Hepatocyte (in vitro differentiated cells): ENCODE data around the gene FAM222A. TPM values are rescaled to one million over a fixed set of nuclear protein-coding genes. Genes with fewer than 3 reads are reported as not detected.

Experiments
- DNase-seq: peaks from one replicate; pipeline ENCODE4 v3.0.0-alpha.2; 2016; ENCODE audit warnings: low spot score
- H2AFZ ChIP-seq: fragments of 200-600 bp; sonication (generic); 2 replicates; pipeline ENCODE4 v1.6.0; 2016; ENCODE audit warnings: antibody characterized with exemption, mild to moderate bottlenecking
- H3K27ac ChIP-seq: fragments of 200-600 bp; sonication (generic); 2 replicates; pipeline ENCODE4 v1.5.1; 2016; ENCODE audit warnings: mild to moderate bottlenecking
- H3K27me3 ChIP-seq: fragments of 200-600 bp; sonication (generic); 2 replicates; pipeline ENCODE4 v1.6.1; 2016
- H3K36me3 ChIP-seq: fragments of 200-600 bp; sonication (generic); replicated peaks from 2 replicates; pipeline ENCODE4 v1.5.1; 2016; ENCODE audit warnings: low read depth; ENCODE audit not compliant: insufficient read depth
- H3K4me1 ChIP-seq: fragments of 200-600 bp; sonication (generic); 2 replicates; pipeline ENCODE4 v1.5.1; 2016; ENCODE audit warnings: mild to moderate bottlenecking, moderate library complexity; ENCODE audit not compliant: insufficient read depth
- H3K4me2 ChIP-seq: fragments of 200-600 bp; sonication (generic); 2 replicates; pipeline ENCODE4 v1.6.0; 2016
- H3K4me3 ChIP-seq: fragments of 200-600 bp; sonication (generic); 2 replicates; pipeline ENCODE4 v1.5.1; 2016; ENCODE audit warnings: mild to moderate bottlenecking
- H3K79me2 ChIP-seq: fragments of 200-600 bp; sonication (generic); 2 replicates; pipeline ENCODE4 v1.6.0; 2017; ENCODE audit warnings: mild to moderate bottlenecking
- H3K9me2 ChIP-seq: fragments of 200-600 bp; sonication (generic); replicated peaks from 2 replicates; pipeline ENCODE4 v1.6.0; 2017; ENCODE audit warnings: mild to moderate bottlenecking; ENCODE audit not compliant: insufficient read depth
- H3K9me3 ChIP-seq: fragments of 200-600 bp; sonication (generic); 2 replicates; pipeline ENCODE4 v1.5.1; 2016; ENCODE audit warnings: low read depth, mild to moderate bottlenecking
- H4K20me1 ChIP-seq: fragments of 200-600 bp; sonication (generic); 2 replicates; pipeline ENCODE4 v1.6.0; 2016; ENCODE audit warnings: mild to moderate bottlenecking; ENCODE audit not compliant: insufficient read depth, poor library complexity, severe bottlenecking
- EZH2 ChIP-seq: fragments of 200-600 bp; sonication (generic); IDR thresholded peaks from 2 replicates; pipeline ENCODE4 v1.6.1; 2016; ENCODE audit warnings: antibody characterized with exemption, mild to moderate bottlenecking, borderline replicate concordance
- EZH2phosphoT487 ChIP-seq: fragments of 200-600 bp; sonication (generic); IDR thresholded peaks from one replicate; pipeline ENCODE4 v1.6.1; 2018; ENCODE audit warnings: antibody characterized with exemption, mild to moderate bottlenecking, low read depth, moderate library complexity; ENCODE audit not compliant: unreplicated experiment, severe bottlenecking
- WGBS: methylation state at CpG from one replicate; pipeline ENCODE4 v1.1.6; 2016; ENCODE audit warnings: low lambda C conversion rate; ENCODE audit errors: missing lambda C conversion rate; 5-methylcytosine and 5-hydroxymethylcytosine counted together
- polyA plus RNA-seq: library from polyadenylated mRNA; unstranded; fragments of >200 nt; fragmentation: Nextera tagmentation; extraction: Ambion mirVana; gene quantifications from 2 replicates; pipeline ENCODE4 v1.2.1, GENCODE V29; 2016
- total RNA-seq: library from RNA; depleted of rRNA; stranded (reverse); fragments of >200 nt; gene quantifications from 2 replicates; pipeline ENCODE4 v1.2.3, GENCODE V29; 2014
- TF ChIP-seq, protein P1 (sequence below): fragments of 200-600 bp; sonication (generic); IDR thresholded peaks from 2 replicates; pipeline ENCODE4 v1.5.1; 2016; ENCODE audit warnings: antibody characterized with exemption, mild to moderate bottlenecking; ENCODE audit not compliant: poor library complexity

Gene FAM222A
- total and polyA plus RNA-seq, 2 experiments from 2014 or later = 7.4 to 11.3 TPM

DNA sequence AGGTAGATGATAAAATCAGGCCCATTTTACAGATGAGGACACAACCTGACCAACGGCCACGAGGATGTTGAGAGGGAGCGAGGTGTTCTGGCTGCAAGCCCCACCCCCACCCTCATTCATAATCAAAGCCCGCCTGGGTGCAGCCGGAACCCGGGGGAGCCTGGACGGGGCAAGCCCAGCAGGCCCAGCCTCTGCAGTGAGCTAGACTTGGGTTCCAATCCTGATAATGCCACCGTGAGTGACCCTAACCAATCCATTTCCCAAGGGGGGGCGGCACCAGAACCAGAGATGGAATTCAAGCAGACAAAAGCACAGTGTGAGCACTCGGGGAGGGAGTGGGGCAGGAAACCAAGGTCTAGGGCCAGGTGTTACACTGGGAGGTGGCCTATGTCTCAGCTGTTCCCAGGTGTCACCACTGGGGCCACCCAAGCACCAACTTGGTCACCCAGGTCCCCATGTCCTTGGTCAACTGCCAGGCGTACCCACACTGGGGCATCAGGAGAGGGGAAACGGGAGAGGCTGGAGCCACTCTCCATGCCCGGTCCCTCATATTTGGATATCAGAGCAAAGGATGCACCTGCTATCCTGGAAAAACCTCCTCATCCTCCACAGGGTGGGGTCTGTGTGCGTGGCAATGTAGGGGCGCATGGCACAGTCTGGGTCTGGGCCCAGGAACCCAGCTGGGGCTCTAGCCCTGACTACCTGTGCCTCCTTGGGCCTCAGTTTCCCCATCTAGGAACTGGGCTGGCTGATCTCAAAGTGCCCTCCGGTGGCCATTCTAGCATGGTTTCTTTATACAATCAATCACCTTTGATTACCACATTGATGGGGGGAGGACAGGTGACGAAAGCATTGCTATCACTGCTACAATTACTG, 58.4 kb downstream of the FAM222A start:
- no peak overlapping the region for H2AFZ ChIP-seq
- no peaks in the 10 kb centered on the region for H3K9me3 ChIP-seq
- H3K36me3 ChIP-seq = no peaks in the 10 kb centered on the region
- no peaks in the 10 kb centered on the region for H3K9me2 ChIP-seq
- 89% methylated on average over 17 of the region's 17 CpGs for WGBS
- no peak overlapping the region for H3K4me3 ChIP-seq
- DNase-seq = peak; percentile 5
- no peaks in the 10 kb centered on the region for H3K27me3 ChIP-seq
- no peak overlapping the region for H3K4me2 ChIP-seq
- no peaks in the 10 kb centered on the region for H4K20me1 ChIP-seq
- H3K27ac ChIP-seq = no peak overlapping the region
- no peaks in the 10 kb centered on the region for H3K79me2 ChIP-seq
- H3K4me1 ChIP-seq = peaks cover 3% of the 10 kb centered on the region
- TF ChIP-seq EZH2 (no peak), EZH2phosphoT487 (no peak)
- TF ChIP-seq, protein P1, sequence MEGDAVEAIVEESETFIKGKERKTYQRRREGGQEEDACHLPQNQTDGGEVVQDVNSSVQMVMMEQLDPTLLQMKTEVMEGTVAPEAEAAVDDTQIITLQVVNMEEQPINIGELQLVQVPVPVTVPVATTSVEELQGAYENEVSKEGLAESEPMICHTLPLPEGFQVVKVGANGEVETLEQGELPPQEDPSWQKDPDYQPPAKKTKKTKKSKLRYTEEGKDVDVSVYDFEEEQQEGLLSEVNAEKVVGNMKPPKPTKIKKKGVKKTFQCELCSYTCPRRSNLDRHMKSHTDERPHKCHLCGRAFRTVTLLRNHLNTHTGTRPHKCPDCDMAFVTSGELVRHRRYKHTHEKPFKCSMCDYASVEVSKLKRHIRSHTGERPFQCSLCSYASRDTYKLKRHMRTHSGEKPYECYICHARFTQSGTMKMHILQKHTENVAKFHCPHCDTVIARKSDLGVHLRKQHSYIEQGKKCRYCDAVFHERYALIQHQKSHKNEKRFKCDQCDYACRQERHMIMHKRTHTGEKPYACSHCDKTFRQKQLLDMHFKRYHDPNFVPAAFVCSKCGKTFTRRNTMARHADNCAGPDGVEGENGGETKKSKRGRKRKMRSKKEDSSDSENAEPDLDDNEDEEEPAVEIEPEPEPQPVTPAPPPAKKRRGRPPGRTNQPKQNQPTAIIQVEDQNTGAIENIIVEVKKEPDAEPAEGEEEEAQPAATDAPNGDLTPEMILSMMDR = no peak

DNA sequence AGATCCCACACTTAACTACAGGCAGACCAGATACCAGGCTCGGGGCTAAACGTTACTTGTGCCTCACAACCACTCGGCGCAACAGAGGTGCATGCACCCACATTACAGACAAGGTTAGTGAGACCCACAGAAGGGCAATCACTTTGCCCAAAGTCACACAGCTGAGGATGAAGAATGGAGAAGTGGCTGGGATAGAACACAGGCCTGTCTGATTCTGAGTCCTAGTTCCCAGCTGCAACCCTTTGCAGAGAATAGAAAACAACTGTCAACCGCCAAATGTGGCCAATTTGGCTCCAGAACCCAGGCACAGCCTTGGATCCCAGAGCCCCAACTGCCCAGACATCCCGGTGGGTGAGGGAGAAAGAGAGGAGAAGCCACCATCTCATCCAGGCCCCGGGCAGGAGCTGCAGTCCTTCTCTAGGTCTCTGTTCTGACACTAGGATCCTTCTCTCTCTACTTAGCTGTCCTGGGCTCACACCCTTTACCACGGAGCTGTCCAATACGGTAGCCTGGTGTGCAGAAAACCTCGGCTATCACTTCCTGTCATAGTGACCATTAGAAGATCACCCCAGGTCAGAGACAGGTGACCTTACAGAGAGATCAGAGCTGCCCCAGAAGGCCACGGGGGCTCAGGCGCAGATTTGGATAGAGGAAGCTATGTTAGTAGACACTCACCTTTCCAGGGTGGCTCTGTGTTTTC, 59.1 kb downstream of the FAM222A start:
- H2AFZ ChIP-seq = no peak overlapping the region
- no peaks in the 10 kb centered on the region for H4K20me1 ChIP-seq
- H3K27me3 ChIP-seq = no peaks in the 10 kb centered on the region
- no peaks in the 10 kb centered on the region for H3K9me3 ChIP-seq
- H3K4me1 ChIP-seq = peaks cover 3% of the 10 kb centered on the region
- no peak overlapping the region for H3K27ac ChIP-seq
- TF ChIP-seq, protein P1 = no peak
- TF ChIP-seq EZH2phosphoT487 = no peak
- TF ChIP-seq EZH2 = no peak
- H3K9me2 ChIP-seq = no peaks in the 10 kb centered on the region
- DNase-seq = peak; percentile 3
- no peaks in the 10 kb centered on the region for H3K36me3 ChIP-seq
- H3K4me2 ChIP-seq = no peak overlapping the region
- WGBS = 72% methylated on average over 12 of the region's 12 CpGs
- no peaks in the 10 kb centered on the region for H3K79me2 ChIP-seq
- H3K4me3 ChIP-seq = no peak overlapping the region

DNA sequence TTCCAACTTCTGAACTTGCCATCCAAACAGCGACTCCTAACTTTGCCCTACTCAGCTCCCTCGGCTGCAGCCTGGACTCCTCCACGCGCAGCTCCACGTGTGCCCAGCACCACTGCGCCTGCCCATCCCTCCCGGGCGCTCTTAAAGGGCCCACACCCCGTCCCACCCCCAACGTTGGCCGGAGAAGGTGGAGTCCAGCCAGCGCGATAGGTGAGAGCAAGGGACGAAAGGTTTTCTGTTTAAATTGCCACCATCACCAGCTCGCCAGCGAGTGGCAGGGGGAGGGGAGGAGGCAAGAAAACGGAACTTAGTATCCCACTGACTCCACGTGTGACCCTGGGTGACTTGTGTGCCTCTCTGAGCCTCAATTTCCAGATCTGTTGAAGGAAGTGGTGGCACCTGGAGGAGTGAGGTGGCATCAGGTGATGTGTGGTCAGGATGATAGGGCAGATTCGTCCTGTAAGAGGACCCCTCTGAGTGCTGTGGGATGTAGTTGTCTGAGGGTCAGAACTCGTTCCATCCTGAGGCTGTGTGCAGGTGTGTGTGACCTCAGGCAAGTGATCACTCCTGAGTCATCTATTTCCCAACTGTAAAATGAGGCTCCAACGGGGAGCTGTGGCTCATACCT, 59.9 kb downstream of the FAM222A start:
- Histone ChIP-seq H3K9me2 (no peaks in the 10 kb centered on the region), H3K27ac (no peak overlapping the region), H3K4me1 (peaks cover 3% of the 10 kb centered on the region), H3K9me3 (no peaks in the 10 kb centered on the region), H3K4me3 (no peak overlapping the region), H2AFZ (no peak overlapping the region), H3K4me2 (no peak overlapping the region), H4K20me1 (no peaks in the 10 kb centered on the region), H3K27me3 (no peaks in the 10 kb centered on the region), H3K79me2 (no peaks in the 10 kb centered on the region), H3K36me3 (no peaks in the 10 kb centered on the region)
- WGBS = 52% methylated on average over 21 of the region's 21 CpGs
- TF ChIP-seq EZH2phosphoT487 = no peak
- TF ChIP-seq, protein P1 = no peak
- TF ChIP-seq EZH2 = no peak
- no peak for DNase-seq
